SK-N-SH treated with all-trans-retinoic acid at 6 μM for 48 hours (cell line): Measurements from ENCODE around the gene ST14.

Experiments
- ARNTL ChIP-seq: fragments of 450-650 bp; formaldehyde crosslinking; IDR thresholded peaks from 2 replicates; pipeline ENCODE4 v1.5.0; 2020; ENCODE audit warnings: low read depth, mild to moderate bottlenecking, moderate library complexity, borderline replicate concordance
- BACH2 ChIP-seq: fragments of 250-450 bp; sonication (Bioruptor Pico); IDR thresholded peaks from 2 replicates; pipeline ENCODE4 v1.9.0; 2021; ENCODE audit warnings: mild to moderate bottlenecking, borderline replicate concordance
- CSRNP3 ChIP-seq: fragments of 250-450 bp; sonication (Bioruptor Pico); IDR thresholded peaks from 2 replicates; pipeline ENCODE4 v1.5.1; 2021; ENCODE audit warnings: mild to moderate bottlenecking, moderate library complexity
- GLIS3 ChIP-seq: fragments of 250-450 bp; sonication (Bioruptor Pico); IDR thresholded peaks from 2 replicates; pipeline ENCODE4 v1.5.0; 2020; ENCODE audit warnings: mild to moderate bottlenecking, moderate library complexity
- OSR1 ChIP-seq: fragments of 250-450 bp; sonication (Bioruptor Pico); IDR thresholded peaks from 2 replicates; pipeline ENCODE4 v1.8.0; 2022; ENCODE audit warnings: moderate library complexity, mild to moderate bottlenecking, inconsistent platforms
- PPARA ChIP-seq: fragments of 250-450 bp; sonication (Bioruptor Pico); IDR thresholded peaks from 2 replicates; pipeline ENCODE4 v1.5.0; 2020; ENCODE audit warnings: mild to moderate bottlenecking, borderline replicate concordance
- SNAI2 ChIP-seq: fragments of 250-450 bp; sonication (Bioruptor Pico); IDR thresholded peaks from 2 replicates; pipeline ENCODE4 v1.5.0; 2020; ENCODE audit warnings: mild to moderate bottlenecking, moderate library complexity
- ZC3H10 ChIP-seq: fragments of 250-450 bp; sonication (Bioruptor Pico); IDR thresholded peaks from 2 replicates; pipeline ENCODE4 v1.5.1; 2021; ENCODE audit warnings: mild to moderate bottlenecking, moderate library complexity
- ZFP3 ChIP-seq: fragments of 250-450 bp; sonication (Bioruptor Pico); IDR thresholded peaks from 2 replicates; pipeline ENCODE4 v1.5.0; 2020; ENCODE audit warnings: mild to moderate bottlenecking, moderate library complexity
- ZFP30 ChIP-seq: fragments of 450-650 bp; formaldehyde crosslinking; IDR thresholded peaks from 2 replicates; pipeline ENCODE4 v1.5.0; 2022; ENCODE audit warnings: mild to moderate bottlenecking, moderate library complexity
- ZNF8 ChIP-seq: fragments of 450-650 bp; formaldehyde crosslinking; IDR thresholded peaks from 2 replicates; pipeline ENCODE4 v1.5.0; 2020; ENCODE audit warnings: mild to moderate bottlenecking, moderate library complexity
- TF ChIP-seq, protein P1 (sequence below): fragments of 250-450 bp; sonication (Bioruptor Pico); IDR thresholded peaks from 2 replicates; pipeline ENCODE4 v1.8.0; 2020; ENCODE audit warnings: mild to moderate bottlenecking, moderate library complexity, borderline replicate concordance
- TF ChIP-seq, protein P2 (sequence below): fragments of 250-450 bp; sonication (Bioruptor Pico); IDR thresholded peaks from 2 replicates; pipeline ENCODE4 v1.5.0; 2020; ENCODE audit warnings: mild to moderate bottlenecking, moderate library complexity
- TF ChIP-seq, protein P3 (sequence below): fragments of 250-450 bp; sonication (Bioruptor Pico); IDR thresholded peaks from 2 replicates; pipeline ENCODE4 v1.5.1; 2020; ENCODE audit warnings: low read depth, mild to moderate bottlenecking, moderate library complexity

DNA sequence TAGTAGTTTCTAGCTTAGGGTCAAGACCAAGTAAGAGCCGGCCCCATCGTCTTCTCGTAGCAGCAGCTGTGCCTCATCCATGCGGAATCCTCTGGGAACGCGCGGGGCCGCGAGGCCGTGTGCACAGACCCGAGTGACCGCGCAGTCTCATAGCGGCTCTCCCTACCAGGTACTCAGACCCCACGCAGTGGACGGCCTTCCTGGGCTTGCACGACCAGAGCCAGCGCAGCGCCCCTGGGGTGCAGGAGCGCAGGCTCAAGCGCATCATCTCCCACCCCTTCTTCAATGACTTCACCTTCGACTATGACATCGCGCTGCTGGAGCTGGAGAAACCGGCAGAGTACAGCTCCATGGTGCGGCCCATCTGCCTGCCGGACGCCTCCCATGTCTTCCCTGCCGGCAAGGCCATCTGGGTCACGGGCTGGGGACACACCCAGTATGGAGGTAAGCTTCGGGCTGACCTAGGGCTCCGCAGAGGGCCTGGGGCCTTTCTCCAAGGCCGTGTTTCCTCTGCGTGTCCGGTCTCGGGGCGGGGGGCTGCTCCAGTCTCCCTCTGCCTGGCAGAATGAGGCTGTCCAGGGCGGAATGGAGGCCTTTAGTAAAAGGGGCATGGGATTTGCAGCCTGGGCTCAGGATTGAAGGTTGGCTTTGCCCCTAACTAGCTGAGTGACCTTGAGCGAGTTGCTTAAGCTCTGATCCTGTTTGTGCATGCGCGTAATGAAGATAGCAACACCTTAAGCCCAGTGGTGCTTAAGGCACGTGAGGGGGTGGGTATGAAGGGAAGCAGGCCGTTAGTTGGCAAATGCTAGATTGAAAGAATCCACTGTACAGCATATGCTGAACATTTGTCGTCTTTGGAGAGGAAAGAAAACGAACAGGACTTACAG, 48.9 kb downstream of the ST14 start:
- TF ChIP-seq, protein P1, sequence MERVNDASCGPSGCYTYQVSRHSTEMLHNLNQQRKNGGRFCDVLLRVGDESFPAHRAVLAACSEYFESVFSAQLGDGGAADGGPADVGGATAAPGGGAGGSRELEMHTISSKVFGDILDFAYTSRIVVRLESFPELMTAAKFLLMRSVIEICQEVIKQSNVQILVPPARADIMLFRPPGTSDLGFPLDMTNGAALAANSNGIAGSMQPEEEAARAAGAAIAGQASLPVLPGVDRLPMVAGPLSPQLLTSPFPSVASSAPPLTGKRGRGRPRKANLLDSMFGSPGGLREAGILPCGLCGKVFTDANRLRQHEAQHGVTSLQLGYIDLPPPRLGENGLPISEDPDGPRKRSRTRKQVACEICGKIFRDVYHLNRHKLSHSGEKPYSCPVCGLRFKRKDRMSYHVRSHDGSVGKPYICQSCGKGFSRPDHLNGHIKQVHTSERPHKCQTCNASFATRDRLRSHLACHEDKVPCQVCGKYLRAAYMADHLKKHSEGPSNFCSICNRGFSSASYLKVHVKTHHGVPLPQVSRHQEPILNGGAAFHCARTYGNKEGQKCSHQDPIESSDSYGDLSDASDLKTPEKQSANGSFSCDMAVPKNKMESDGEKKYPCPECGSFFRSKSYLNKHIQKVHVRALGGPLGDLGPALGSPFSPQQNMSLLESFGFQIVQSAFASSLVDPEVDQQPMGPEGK (CRISPR knock-in tag), result no peak
- TF ChIP-seq ZFP30 (CRISPR knock-in tag) (no peak), PPARA (no peak), SNAI2 (no peak), CSRNP3 (CRISPR knock-in tag) (no peak), OSR1 (CRISPR knock-in tag) (no peak), GLIS3 (CRISPR knock-in tag) (no peak), ZNF8 (no peak), ARNTL (CRISPR knock-in tag) (no peak), ZFP3 (CRISPR knock-in tag) (no peak), ZC3H10 (no peak), BACH2 (CRISPR knock-in tag) (no peak)
- TF ChIP-seq, protein P2, sequence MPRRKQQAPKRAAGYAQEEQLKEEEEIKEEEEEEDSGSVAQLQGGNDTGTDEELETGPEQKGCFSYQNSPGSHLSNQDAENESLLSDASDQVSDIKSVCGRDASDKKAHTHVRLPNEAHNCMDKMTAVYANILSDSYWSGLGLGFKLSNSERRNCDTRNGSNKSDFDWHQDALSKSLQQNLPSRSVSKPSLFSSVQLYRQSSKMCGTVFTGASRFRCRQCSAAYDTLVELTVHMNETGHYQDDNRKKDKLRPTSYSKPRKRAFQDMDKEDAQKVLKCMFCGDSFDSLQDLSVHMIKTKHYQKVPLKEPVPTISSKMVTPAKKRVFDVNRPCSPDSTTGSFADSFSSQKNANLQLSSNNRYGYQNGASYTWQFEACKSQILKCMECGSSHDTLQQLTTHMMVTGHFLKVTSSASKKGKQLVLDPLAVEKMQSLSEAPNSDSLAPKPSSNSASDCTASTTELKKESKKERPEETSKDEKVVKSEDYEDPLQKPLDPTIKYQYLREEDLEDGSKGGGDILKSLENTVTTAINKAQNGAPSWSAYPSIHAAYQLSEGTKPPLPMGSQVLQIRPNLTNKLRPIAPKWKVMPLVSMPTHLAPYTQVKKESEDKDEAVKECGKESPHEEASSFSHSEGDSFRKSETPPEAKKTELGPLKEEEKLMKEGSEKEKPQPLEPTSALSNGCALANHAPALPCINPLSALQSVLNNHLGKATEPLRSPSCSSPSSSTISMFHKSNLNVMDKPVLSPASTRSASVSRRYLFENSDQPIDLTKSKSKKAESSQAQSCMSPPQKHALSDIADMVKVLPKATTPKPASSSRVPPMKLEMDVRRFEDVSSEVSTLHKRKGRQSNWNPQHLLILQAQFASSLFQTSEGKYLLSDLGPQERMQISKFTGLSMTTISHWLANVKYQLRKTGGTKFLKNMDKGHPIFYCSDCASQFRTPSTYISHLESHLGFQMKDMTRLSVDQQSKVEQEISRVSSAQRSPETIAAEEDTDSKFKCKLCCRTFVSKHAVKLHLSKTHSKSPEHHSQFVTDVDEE, result no peak
- TF ChIP-seq, protein P3, sequence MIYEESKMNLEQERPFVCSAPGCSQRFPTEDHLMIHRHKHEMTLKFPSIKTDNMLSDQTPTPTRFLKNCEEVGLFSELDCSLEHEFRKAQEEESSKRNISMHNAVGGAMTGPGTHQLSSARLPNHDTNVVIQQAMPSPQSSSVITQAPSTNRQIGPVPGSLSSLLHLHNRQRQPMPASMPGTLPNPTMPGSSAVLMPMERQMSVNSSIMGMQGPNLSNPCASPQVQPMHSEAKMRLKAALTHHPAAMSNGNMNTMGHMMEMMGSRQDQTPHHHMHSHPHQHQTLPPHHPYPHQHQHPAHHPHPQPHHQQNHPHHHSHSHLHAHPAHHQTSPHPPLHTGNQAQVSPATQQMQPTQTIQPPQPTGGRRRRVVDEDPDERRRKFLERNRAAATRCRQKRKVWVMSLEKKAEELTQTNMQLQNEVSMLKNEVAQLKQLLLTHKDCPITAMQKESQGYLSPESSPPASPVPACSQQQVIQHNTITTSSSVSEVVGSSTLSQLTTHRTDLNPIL, result no peak
